ENCODE data around the gene NUDT7. TPM values are rescaled to one million over a fixed set of nuclear protein-coding genes. Genes with fewer than 3 reads are reported as not detected.

Gene NUDT7
- total RNA-seq, 1 donor from 2014 or later = 3.5 TPM

GRCh38 chr16:77759201-77759600, 36.9 kb downstream of the NUDT7 start:
- Histone ChIP-seq H3K27me3 (ENCODE audit: insufficient read depth, low read length) (no peaks in the 10 kb centered on the region), H3K79me2 (ENCODE audit: insufficient read depth, low read length) (no peaks in the 10 kb centered on the region), H3K4me2 (ENCODE audit: low read length) (no peak overlapping the region), H3K4me1 (ENCODE audit: insufficient read depth, low read length) (no peaks in the 10 kb centered on the region), H2AFZ (ENCODE audit: low read depth, low read length) (no peak overlapping the region), H3K9ac (ENCODE audit: low read length) (no peak overlapping the region), H3K4me3 (ENCODE audit: insufficient read depth, low read depth, low read length) (no peak overlapping the region), H4K20me1 (ENCODE audit: insufficient read depth, low read length) (no peaks in the 10 kb centered on the region), H3K27ac (ENCODE audit: low read depth, low read length) (no peak overlapping the region), H3K36me3 (ENCODE audit: insufficient read depth, low read length) (no peaks in the 10 kb centered on the region), H3K9me3 (ENCODE audit: insufficient read depth, low read depth, low read length) (no peaks in the 10 kb centered on the region)
- H3K9me3 Mint-ChIP-seq (ENCODE audit: unreplicated experiment) = peaks cover 2% of the 10 kb centered on the region
- FAIRE-seq (no peak), DNase-seq (ENCODE audit: low read depth) (no peak)
- TF ChIP-seq CTCF (IDR thresholded peaks at IDR 0.05; ENCODE audit: insufficient read depth, low read depth, low read length) = no peak
- no peak for TF ChIP-seq EZH2 (IDR thresholded peaks at IDR 0.05; ENCODE audit: insufficient read depth, low read length)
- H3K27me3 Mint-ChIP-seq (ENCODE audit: low read depth, unreplicated experiment) = peaks cover 8% of the 10 kb centered on the region
- H3K36me3 Mint-ChIP-seq (ENCODE audit: low read depth, unreplicated experiment) = peaks cover 2% of the 10 kb centered on the region
- no peak overlapping the region for H3K4me3 Mint-ChIP-seq (ENCODE audit: unreplicated experiment)
- peaks cover 16% of the 10 kb centered on the region for H3K4me1 Mint-ChIP-seq (ENCODE audit: low read depth, unreplicated experiment)
- no peak overlapping the region for H3K27ac Mint-ChIP-seq (ENCODE audit: unreplicated experiment)

GRCh38 chr16:77759821-77760220, 37.5 kb downstream of the NUDT7 start:
- H3K36me3 Mint-ChIP-seq (ENCODE audit: low read depth, unreplicated experiment) = peaks cover 2% of the 10 kb centered on the region
- H3K9me3 Mint-ChIP-seq (ENCODE audit: unreplicated experiment) = peaks cover 2% of the 10 kb centered on the region

More at GRCh38 chr16:77759821-77760220, 37.5 kb downstream of the NUDT7 start:
- no peak for DNase-seq (ENCODE audit: low read depth)
- H3K27me3 Mint-ChIP-seq (ENCODE audit: low read depth, unreplicated experiment) = peaks cover 8% of the 10 kb centered on the region
- no peak overlapping the region for H3K27ac Mint-ChIP-seq (ENCODE audit: unreplicated experiment)
- no peak overlapping the region for H3K9ac ChIP-seq (ENCODE audit: low read length)
- H2AFZ ChIP-seq (ENCODE audit: low read depth, low read length) = no peak overlapping the region
- H3K27ac ChIP-seq (ENCODE audit: low read depth, low read length) = no peak overlapping the region
- TF ChIP-seq CTCF (IDR thresholded peaks at IDR 0.05; ENCODE audit: insufficient read depth, low read depth, low read length) = no peak
- TF ChIP-seq EZH2 (IDR thresholded peaks at IDR 0.05; ENCODE audit: insufficient read depth, low read length) = no peak
- FAIRE-seq = no peak
- H3K4me3 ChIP-seq (ENCODE audit: insufficient read depth, low read depth, low read length) = no peak overlapping the region
- no peaks in the 10 kb centered on the region for H3K4me1 ChIP-seq (ENCODE audit: insufficient read depth, low read length)
- no peaks in the 10 kb centered on the region for H3K36me3 ChIP-seq (ENCODE audit: insufficient read depth, low read length)
- H3K9me3 ChIP-seq (ENCODE audit: insufficient read depth, low read depth, low read length) = no peaks in the 10 kb centered on the region
- H3K4me2 ChIP-seq (ENCODE audit: low read length) = no peak overlapping the region
- no peaks in the 10 kb centered on the region for H4K20me1 ChIP-seq (ENCODE audit: insufficient read depth, low read length)
- H3K4me3 Mint-ChIP-seq (ENCODE audit: unreplicated experiment) = no peak overlapping the region
- H3K79me2 ChIP-seq (ENCODE audit: insufficient read depth, low read length) = no peaks in the 10 kb centered on the region
- peaks cover 18% of the 10 kb centered on the region for H3K4me1 Mint-ChIP-seq (ENCODE audit: low read depth, unreplicated experiment)
- H3K27me3 ChIP-seq (ENCODE audit: insufficient read depth, low read length) = no peaks in the 10 kb centered on the region

Measured in astrocyte (in vitro differentiated cells and primary cell).